IPS-18a (cell line): ENCODE measurements around the gene RFTN1.

Experiments used
- H3K27ac ChIP-seq: one replicate; pipeline ENCODE4 v1.5.1; 2013; ENCODE audit warnings: low read length
- H3K27me3 ChIP-seq: one replicate; pipeline ENCODE4 v1.6.1; 2013; ENCODE audit warnings: mild to moderate bottlenecking, low read length; ENCODE audit not compliant: control insufficient read depth, insufficient read depth
- H3K36me3 ChIP-seq: one replicate; pipeline ENCODE4 v1.6.1; 2013; ENCODE audit warnings: low read depth, low read length; ENCODE audit not compliant: control insufficient read depth
- H3K4me1 ChIP-seq: one replicate; pipeline ENCODE4 v1.6.1; 2013; ENCODE audit warnings: low read depth, low read length; ENCODE audit not compliant: control insufficient read depth
- H3K4me3 ChIP-seq: one replicate; pipeline ENCODE4 v1.5.1; 2013; ENCODE audit warnings: low read length
- H3K9ac ChIP-seq: one replicate; pipeline ENCODE4 v1.6.1; 2013; ENCODE audit warnings: mild to moderate bottlenecking, low read length, moderate library complexity
- H3K9me3 ChIP-seq: one replicate; pipeline ENCODE4 v1.6.1; 2013; ENCODE audit warnings: low read depth, low read length; ENCODE audit not compliant: control insufficient read depth

RFTN1 gene

GRCh38 chr3:16357186-16358121, 156.0 kb downstream of the RFTN1 start:
- Histone ChIP-seq H3K4me1 (peaks cover 9% of the 10 kb centered on the region), H3K9ac (no peak overlapping the region), H3K27ac (no peak overlapping the region), H3K27me3 (no peaks in the 10 kb centered on the region), H3K36me3 (no peaks in the 10 kb centered on the region), H3K9me3 (no peaks in the 10 kb centered on the region), H3K4me3 (no peak overlapping the region)

- H3K36me3 ChIP-seq, result no peaks in the 10 kb centered on the region
- peaks cover 17% of the 10 kb centered on the region for H3K4me1 ChIP-seq
- H3K27ac ChIP-seq, result no peak overlapping the region
- H3K4me3 ChIP-seq, result no peak overlapping the region
- no peaks in the 10 kb centered on the region for H3K9me3 ChIP-seq
- no peak overlapping the region for H3K9ac ChIP-seq
- no peaks in the 10 kb centered on the region for H3K27me3 ChIP-seq
Measured at GRCh38 chr3:16355828-16356227, 157.7 kb downstream of the RFTN1 start.

GRCh38 chr3:16354291-16354690, 159.2 kb downstream of the RFTN1 start:
- no peaks in the 10 kb centered on the region for H3K9me3 ChIP-seq
- no peaks in the 10 kb centered on the region for H3K27me3 ChIP-seq
- peaks cover 3% of the 10 kb centered on the region for H3K36me3 ChIP-seq
- H3K27ac ChIP-seq, result no peak overlapping the region
- H3K4me1 ChIP-seq, result peaks cover 15% of the 10 kb centered on the region
- H3K4me3 ChIP-seq, result no peak overlapping the region
- no peak overlapping the region for H3K9ac ChIP-seq

GRCh38 chr3:16352428-16352827, 161.1 kb downstream of the RFTN1 start:
- Histone ChIP-seq H3K27me3 (no peaks in the 10 kb centered on the region), H3K36me3 (peaks cover 4% of the 10 kb centered on the region), H3K4me3 (no peak overlapping the region), H3K9me3 (no peaks in the 10 kb centered on the region), H3K9ac (no peak overlapping the region), H3K4me1 (peaks cover 13% of the 10 kb centered on the region), H3K27ac (no peak overlapping the region)

GRCh38 chr3:16350597-16351318, 162.7 kb downstream of the RFTN1 start:
- H3K36me3 ChIP-seq, result peaks cover 4% of the 10 kb centered on the region
- H3K9ac ChIP-seq, result no peak overlapping the region
- peaks cover 13% of the 10 kb centered on the region for H3K4me1 ChIP-seq
- no peaks in the 10 kb centered on the region for H3K9me3 ChIP-seq
- H3K4me3 ChIP-seq, result no peak overlapping the region
- H3K27me3 ChIP-seq, result no peaks in the 10 kb centered on the region
- H3K27ac ChIP-seq, result no peak overlapping the region

DNA sequence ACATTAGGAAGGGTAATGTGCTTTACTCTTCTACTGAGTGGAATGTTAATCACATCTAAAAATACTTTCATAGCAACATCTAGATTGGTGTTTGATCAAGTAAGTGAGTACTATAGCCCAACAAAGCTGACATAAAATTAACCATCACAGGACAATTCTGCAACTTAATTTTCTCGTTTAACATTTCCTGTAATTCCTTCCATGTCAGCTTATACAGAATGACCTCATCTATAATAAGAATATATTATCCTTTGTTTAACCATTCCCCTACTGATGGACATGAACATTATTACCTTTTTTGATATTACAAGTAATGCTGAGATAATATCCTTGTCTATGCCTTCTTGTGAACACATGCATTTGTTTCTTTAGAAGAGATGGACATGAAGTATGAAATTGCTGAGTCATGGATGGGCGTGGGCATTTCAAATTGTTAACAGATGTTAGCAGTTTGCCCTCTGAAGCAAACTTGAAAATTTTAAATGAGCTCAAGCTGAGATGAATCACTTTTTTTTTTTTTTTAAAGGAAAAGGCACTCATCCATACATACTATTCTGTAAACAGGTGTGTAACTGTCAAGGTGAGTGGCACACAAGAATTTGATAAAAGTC, 163.4 kb downstream of the RFTN1 start:
- no peak overlapping the region for H3K27ac ChIP-seq
- no peak overlapping the region for H3K4me3 ChIP-seq
- H3K27me3 ChIP-seq, result no peaks in the 10 kb centered on the region
- no peaks in the 10 kb centered on the region for H3K9me3 ChIP-seq
- peaks cover 13% of the 10 kb centered on the region for H3K4me1 ChIP-seq
- peaks cover 4% of the 10 kb centered on the region for H3K36me3 ChIP-seq
- H3K9ac ChIP-seq, result no peak overlapping the region

DNA sequence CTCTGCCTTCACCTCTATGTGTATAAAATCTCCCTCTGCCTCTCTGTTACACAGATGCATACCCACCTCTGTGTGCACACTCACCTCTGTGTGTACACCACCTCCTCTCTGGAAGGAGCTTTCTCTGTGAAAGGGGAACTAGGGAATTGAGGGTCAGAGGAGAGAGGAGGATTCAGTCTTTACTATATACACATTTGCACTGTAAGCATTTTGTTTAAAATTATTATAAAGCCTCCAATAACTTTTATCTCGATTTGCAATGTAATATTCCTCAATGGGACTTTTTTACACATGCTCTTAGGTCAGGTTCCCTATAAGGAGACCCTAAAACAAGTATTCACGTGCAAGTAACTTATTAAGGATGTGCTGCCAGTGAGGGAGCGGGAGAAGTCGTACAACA, 166.0 kb downstream of the RFTN1 start:
- no peaks in the 10 kb centered on the region for H3K27me3 ChIP-seq
- H3K27ac ChIP-seq, result no peak overlapping the region
- peaks cover 9% of the 10 kb centered on the region for H3K4me1 ChIP-seq
- H3K9me3 ChIP-seq, result no peaks in the 10 kb centered on the region
- peaks cover 4% of the 10 kb centered on the region for H3K36me3 ChIP-seq
- no peak overlapping the region for H3K9ac ChIP-seq
- no peak overlapping the region for H3K4me3 ChIP-seq

DNA sequence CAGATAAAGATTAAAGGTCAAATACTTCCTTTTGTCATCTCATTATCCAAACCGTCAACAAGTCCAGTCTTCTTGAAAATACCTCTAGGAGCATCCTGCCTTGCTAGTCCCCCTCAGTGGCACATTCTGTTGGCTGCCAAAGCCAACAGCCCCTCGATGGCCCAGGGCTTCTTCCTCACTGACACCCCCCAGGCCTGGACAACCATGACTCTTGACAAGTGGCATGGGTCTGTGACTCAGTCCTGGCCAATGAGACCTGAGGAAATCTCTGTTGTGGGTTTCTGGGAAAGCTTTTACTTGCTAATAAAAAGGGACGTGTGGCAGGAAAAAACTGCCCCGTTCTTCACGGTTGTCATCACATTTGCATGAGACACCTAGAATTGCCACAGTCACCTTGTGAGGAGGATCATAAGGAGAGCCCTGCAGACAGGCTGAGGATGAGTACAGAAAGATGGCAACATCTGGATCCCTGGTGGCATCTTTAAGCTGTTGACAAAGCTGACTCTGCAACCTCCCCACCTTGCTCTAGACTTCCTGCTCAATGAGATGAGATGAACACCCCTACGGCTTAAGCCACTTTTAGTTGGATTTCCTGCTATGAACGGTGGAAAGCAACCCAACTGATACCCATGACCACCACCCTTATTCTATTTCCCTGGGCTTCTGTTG, 167.0 kb downstream of the RFTN1 start:
- H3K4me3 ChIP-seq, result no peak overlapping the region
- no peaks in the 10 kb centered on the region for H3K4me1 ChIP-seq
- peaks cover 4% of the 10 kb centered on the region for H3K36me3 ChIP-seq
- no peak overlapping the region for H3K9ac ChIP-seq
- H3K27me3 ChIP-seq, result no peaks in the 10 kb centered on the region
- no peaks in the 10 kb centered on the region for H3K9me3 ChIP-seq
- H3K27ac ChIP-seq, result no peak overlapping the region

DNA sequence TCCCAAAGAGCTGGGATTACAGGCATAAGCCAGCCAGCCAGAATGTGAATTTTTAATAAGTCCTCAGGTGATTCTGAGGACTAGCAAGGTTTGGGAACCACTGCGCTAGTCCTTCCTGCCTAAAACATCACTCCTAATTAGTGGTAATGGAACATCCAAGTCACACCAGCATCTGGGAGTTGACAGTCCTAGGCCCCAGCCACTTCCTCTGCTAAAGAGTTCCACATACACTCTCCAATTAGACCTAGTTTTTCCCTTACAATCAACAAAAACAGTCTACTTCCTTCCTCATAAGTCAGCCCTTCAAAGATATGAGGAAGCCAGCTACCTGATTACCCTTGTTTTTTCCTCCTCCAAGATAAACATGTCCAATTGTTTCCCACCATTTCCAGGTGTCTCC, 170.4 kb downstream of the RFTN1 start:
- no peak overlapping the region for H3K9ac ChIP-seq
- H3K27me3 ChIP-seq, result no peaks in the 10 kb centered on the region
- no peak overlapping the region for H3K27ac ChIP-seq
- no peaks in the 10 kb centered on the region for H3K4me1 ChIP-seq
- no peaks in the 10 kb centered on the region for H3K9me3 ChIP-seq
- no peak overlapping the region for H3K4me3 ChIP-seq
- H3K36me3 ChIP-seq, result no peaks in the 10 kb centered on the region

GRCh38 chr3:16338999-16339398, 174.5 kb downstream of the RFTN1 start:
- Histone ChIP-seq H3K9ac (no peak overlapping the region), H3K4me3 (no peak overlapping the region), H3K27me3 (no peaks in the 10 kb centered on the region), H3K9me3 (no peaks in the 10 kb centered on the region), H3K27ac (no peak overlapping the region), H3K4me1 (no peaks in the 10 kb centered on the region), H3K36me3 (no peaks in the 10 kb centered on the region)

DNA sequence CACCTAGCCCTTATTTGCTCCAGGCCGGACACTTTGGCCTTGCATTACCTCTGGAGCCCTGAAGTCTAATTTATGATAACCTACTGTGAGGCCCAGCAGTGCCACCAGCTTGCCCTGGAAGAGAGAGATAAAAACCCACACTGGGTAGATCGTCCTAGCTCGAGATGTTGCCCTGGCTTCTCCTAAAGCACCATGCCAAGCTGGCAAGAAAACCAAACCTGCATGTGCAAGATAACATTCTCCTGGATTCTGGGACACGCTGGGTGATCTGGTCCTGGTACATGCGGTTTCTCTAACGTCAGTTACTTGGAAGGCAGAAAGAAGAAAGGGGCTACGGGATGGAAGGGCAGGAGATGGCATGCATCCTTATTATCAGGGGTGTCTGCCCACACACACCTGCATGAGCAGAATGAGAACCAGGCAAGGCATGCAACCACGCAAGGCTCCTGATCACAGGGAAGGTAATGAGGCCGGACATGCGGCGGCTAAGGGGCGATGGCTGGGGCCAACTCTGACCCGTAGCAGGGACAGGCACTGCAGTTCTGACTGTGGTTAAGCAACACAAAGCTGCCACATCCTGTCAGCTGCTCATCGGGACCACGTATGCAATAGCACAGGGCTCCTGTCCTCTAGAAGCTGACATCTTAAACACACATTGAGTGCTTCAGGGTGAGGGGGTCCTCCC, 175.5 kb downstream of the RFTN1 start:
- H3K27me3 ChIP-seq, result no peaks in the 10 kb centered on the region
- no peak overlapping the region for H3K27ac ChIP-seq
- H3K4me3 ChIP-seq, result no peak overlapping the region
- H3K9ac ChIP-seq, result no peak overlapping the region
- no peaks in the 10 kb centered on the region for H3K9me3 ChIP-seq
- no peaks in the 10 kb centered on the region for H3K4me1 ChIP-seq
- no peaks in the 10 kb centered on the region for H3K36me3 ChIP-seq
